Tibial nerve (tissue), 4 donors: ENCODE results near the gene CFHR1. TPM values are rescaled to one million over a fixed set of nuclear protein-coding genes. Genes with fewer than 3 reads are reported as not detected.
"Not testable (repeated sequence)": the region's sequence is repeated elsewhere in the genome, so short reads cannot be mapped to it uniquely, and the experiment has no call there.

Experiments used
- DNase-seq, 2 donors: peaks; one replicate each; pipeline ENCODE4 v3.0.0-alpha.2; 2019; ENCODE audit warnings: low spot score in 2 of 2
- H3K27ac ChIP-seq, 4 donors: fragments of 200-600 bp; sonication (generic) in 3 of 4; one replicate each; pipeline ENCODE4 v1.5.1; 2017 to 2019; ENCODE audit warnings: mild to moderate bottlenecking in 1 of 4
- H3K27me3 ChIP-seq, 2 donors: fragments of 200-600 bp; sonication (generic) in 1 of 2; one replicate each; pipeline versions ENCODE4 v1.5.1 to v1.6.0; 2017 to 2019
- H3K36me3 ChIP-seq, 3 donors: fragments of 200-600 bp; sonication (generic); one replicate each; pipeline ENCODE4 v1.5.1; 2018 to 2019
- H3K4me1 ChIP-seq, 4 donors: fragments of 200-600 bp; sonication (generic) in 3 of 4; one replicate each; pipeline ENCODE4 v1.5.1; 2017 to 2019
- H3K4me3 ChIP-seq, 4 donors: fragments of 200-600 bp; sonication (generic) in 3 of 4; one replicate each; pipeline ENCODE4 v1.5.1; 2017 to 2019; ENCODE audit warnings: mild to moderate bottlenecking in 1 of 4, moderate library complexity in 1 of 4
- H3K9me3 ChIP-seq, 4 donors: fragments of 200-600 bp; sonication (generic) in 3 of 4; one replicate each; pipeline ENCODE4 v1.5.1; 2017 to 2019
- EP300 ChIP-seq, 2 donors: sonication (generic); formaldehyde crosslinking; IDR thresholded peaks; one replicate each; pipeline ENCODE4 v1.6.1; 2017; ENCODE audit warnings: antibody characterized with exemption in 2 of 2, mild to moderate bottlenecking in 1 of 2
- POLR2A ChIP-seq, 2 donors: fragments of 450-650 bp; IDR thresholded peaks; one replicate each; pipeline ENCODE4 v1.6.1; 2017; ENCODE audit warnings: antibody characterized with exemption in 2 of 2, mild to moderate bottlenecking in 2 of 2, moderate library complexity in 2 of 2
- WGBS, 2 donors: methylation state at CpG; one replicate each; pipeline ENCODE4 v1.1.5; 2018; 5-methylcytosine and 5-hydroxymethylcytosine counted together
- total RNA-seq, 4 donors: library from RNA; depleted of rRNA; stranded (reverse); fragments of >200 nt; gene quantifications; one replicate each; pipeline ENCODE4 v1.1.0, GENCODE V29; 2016
- TF ChIP-seq, protein P1 (sequence below), 5 experiments: fragments of 200-600 bp in 3 of 5; fragments of 450-650 bp in 2 of 5; sonication (generic) in 3 of 5; IDR thresholded peaks; one replicate each; pipeline ENCODE4 v1.5.1; 2016 to 2019; ENCODE audit warnings: antibody characterized with exemption in 5 of 5, mild to moderate bottlenecking in 3 of 5, moderate library complexity in 2 of 5

CFHR1 gene
- total RNA-seq, 4 donors from 2014 or later = 5.7 TPM; not detected in 3

DNA sequence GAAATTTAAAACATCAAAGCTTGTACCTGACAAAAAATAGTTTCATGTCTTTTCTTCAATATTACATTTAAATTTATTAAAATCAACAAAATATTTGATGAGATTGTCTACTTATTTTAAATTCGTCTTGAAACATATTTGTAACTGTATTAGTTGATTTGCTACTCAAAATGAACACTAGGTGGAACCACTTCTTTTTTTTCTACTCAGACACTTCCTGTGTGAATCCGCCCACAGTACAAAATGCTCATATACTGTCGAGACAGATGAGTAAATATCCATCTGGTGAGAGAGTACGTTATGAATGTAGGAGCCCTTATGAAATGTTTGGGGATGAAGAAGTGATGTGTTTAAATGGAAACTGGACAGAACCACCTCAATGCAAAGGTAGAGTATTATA lies 8.3 kb downstream of the CFHR1 start:
- H3K4me3 ChIP-seq, H3K9me3 ChIP-seq, H3K27ac ChIP-seq, H3K27me3 ChIP-seq, H3K4me1 ChIP-seq, DNase-seq, H3K36me3 ChIP-seq: not testable (repeated sequence)
- WGBS, 2 donors = 0 to 1% methylated on average over 4 of the region's 4 CpGs
- TF ChIP-seq, protein P1, sequence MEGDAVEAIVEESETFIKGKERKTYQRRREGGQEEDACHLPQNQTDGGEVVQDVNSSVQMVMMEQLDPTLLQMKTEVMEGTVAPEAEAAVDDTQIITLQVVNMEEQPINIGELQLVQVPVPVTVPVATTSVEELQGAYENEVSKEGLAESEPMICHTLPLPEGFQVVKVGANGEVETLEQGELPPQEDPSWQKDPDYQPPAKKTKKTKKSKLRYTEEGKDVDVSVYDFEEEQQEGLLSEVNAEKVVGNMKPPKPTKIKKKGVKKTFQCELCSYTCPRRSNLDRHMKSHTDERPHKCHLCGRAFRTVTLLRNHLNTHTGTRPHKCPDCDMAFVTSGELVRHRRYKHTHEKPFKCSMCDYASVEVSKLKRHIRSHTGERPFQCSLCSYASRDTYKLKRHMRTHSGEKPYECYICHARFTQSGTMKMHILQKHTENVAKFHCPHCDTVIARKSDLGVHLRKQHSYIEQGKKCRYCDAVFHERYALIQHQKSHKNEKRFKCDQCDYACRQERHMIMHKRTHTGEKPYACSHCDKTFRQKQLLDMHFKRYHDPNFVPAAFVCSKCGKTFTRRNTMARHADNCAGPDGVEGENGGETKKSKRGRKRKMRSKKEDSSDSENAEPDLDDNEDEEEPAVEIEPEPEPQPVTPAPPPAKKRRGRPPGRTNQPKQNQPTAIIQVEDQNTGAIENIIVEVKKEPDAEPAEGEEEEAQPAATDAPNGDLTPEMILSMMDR (IDR thresholded peaks at IDR 0.05) = peak in 3 of 5 experiments; percentile 16 to 32 (median 28)

DNA sequence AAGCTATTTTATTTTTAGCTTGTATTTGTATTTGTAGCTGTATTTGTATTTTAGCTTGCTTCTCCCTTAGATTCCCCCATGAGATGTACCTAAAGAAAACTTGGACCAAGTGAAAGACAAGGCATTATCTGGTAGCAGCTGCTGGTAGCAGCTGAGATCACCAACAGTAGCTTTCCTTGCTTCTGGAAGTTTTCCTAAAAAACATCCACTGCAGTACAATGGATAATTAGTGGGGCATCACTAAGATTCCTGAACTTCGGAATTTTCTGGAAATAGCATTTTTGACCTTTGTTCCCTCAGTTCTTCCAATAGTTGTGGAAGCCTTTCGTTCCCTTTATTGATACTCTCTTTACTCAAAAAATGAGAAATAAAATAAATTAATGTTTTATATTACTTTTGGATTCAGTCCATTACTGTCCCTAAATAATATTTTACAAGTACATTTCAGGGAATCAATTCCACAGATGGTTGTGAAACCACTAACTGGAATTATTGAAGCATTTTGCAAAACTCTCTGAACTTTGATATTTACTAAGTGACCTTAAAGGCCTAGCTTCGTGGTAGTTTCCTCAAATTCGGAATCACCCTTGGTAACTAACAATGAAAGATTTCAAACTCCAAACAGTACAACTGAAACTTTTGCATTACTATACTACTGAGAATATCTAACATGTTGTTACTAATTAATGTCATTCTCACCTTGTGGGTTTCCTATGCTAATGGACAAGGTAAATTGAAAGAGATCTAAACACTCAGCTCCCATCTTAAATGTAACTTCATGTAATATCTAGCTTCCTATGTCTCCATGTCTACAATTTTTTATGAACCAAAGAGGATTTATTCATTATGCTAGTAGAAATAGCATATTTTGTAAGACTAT lies 30.3 kb downstream of the CFHR1 start:
- H3K4me3 ChIP-seq, H3K4me1 ChIP-seq, H3K27ac ChIP-seq, H3K36me3 ChIP-seq, DNase-seq, H3K27me3 ChIP-seq, H3K9me3 ChIP-seq: not testable (repeated sequence)
- WGBS, 2 donors = 34 to 38% methylated on average over 2 to 4 of the region's 4 CpGs

DNA sequence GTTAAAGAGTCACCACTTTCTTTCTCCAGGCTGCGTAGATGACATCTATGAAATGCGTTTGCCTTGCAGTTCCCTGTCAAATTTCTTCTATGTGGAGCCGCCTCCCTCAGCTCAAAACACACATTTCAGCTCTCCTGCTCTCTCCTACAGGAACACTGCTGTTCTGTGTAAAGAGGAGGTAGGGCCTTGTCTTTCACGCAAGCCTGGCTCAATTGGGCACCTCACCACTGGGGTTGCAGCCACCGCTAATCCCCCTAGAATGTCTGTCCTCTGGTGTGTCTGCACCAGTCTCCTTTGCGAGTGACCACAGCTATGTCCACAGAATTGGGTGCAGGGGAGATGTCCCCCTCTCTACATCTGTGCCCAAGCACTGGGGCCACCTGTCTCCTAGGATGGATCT lies 36.5 kb downstream of the CFHR1 start:
- no peaks in the 10 kb centered on the region for H3K36me3 ChIP-seq
- WGBS, 2 donors = 85 to 88% methylated on average over 6 of the region's 6 CpGs
- H3K4me1 ChIP-seq = no peaks in the 10 kb centered on the region
- no peaks in the 10 kb centered on the region for H3K9me3 ChIP-seq
- no peak overlapping the region for H3K4me3 ChIP-seq
- no peak for TF ChIP-seq EP300 (IDR thresholded peaks at IDR 0.05)
- TF ChIP-seq, protein P1 (IDR thresholded peaks at IDR 0.05) = no peak
- TF ChIP-seq POLR2A (IDR thresholded peaks at IDR 0.05) = no peak
- H3K27me3 ChIP-seq = no peaks in the 10 kb centered on the region
- no peak for DNase-seq
- no peak overlapping the region for H3K27ac ChIP-seq

DNA sequence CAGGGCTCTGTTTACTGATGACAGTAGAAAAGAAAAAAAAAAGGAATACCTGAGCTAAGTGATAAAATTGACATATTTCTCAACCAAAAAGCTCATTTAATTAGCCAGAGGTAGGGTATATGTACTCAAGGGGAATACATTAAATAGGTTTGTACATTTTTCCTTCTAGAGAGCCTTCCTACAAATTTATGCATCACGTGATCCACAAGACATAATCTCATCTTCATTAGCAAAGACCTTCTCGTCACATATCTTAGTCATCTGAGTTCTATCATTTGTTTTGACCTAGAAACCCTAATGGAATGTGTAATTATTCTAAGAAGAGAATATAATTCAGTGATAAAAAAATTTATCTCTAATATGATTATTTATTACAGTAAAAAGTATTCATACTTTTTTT lies 37.7 kb downstream of the CFHR1 start:
- H3K36me3 ChIP-seq = no peaks in the 10 kb centered on the region
- 68 to 76% methylated on average over 2 of the region's 2 CpGs for WGBS, 2 donors
- no peak overlapping the region for H3K4me3 ChIP-seq
- no peaks in the 10 kb centered on the region for H3K4me1 ChIP-seq
- H3K27me3 ChIP-seq = no peaks in the 10 kb centered on the region
- TF ChIP-seq, protein P1 (IDR thresholded peaks at IDR 0.05) = no peak
- TF ChIP-seq EP300 (IDR thresholded peaks at IDR 0.05) = no peak
- no peaks in the 10 kb centered on the region for H3K9me3 ChIP-seq
- no peak overlapping the region for H3K27ac ChIP-seq
- DNase-seq = no peak

DNA sequence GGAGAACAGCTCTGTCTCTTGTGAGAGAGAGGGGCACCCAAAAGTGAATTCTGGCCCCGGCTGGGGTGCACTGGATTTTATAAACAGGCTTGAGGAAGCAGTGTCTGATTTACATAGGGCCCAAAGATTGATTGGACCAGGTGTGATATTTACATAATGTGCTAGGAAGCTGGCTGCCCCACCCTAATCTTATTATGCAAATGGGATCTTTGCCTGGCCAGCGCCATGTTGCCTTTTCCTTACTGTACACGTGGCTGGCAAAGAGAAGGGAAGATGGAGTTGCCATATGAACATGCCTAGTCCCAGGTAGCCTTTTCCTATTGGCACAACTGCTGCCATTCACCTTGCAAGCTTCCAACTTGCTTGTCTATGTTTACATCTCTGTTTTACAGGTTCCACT lies 39.3 kb downstream of the CFHR1 start:
- DNase-seq = no peak
- Histone ChIP-seq H3K4me3 (no peak overlapping the region), H3K27ac (no peak overlapping the region), H3K27me3 (no peaks in the 10 kb centered on the region), H3K9me3 (peaks cover 0 to 5% (median 0%) of the 10 kb centered on the region in 4 donors), H3K4me1 (no peaks in the 10 kb centered on the region), H3K36me3 (no peaks in the 10 kb centered on the region)
- TF ChIP-seq POLR2A (IDR thresholded peaks at IDR 0.05) (no peak), EP300 (IDR thresholded peaks at IDR 0.05) (no peak)
- TF ChIP-seq, protein P1 (IDR thresholded peaks at IDR 0.05) = no peak
- 73 to 75% methylated on average over 3 of the region's 3 CpGs for WGBS, 2 donors
